K562 (cell line): ENCODE data around the gene CCDC77. TPM values are rescaled to one million over a fixed set of nuclear protein-coding genes. Genes with fewer than 3 reads are reported as not detected.

Experiments
- ATAC-seq: fragments of 200-7000 bp; cut with Tn5 transposase; 3 replicates; pipeline ENCODE4 v1.9.1; 2020; ENCODE audit warnings: moderate library complexity
- BruUV-seq: library from RNA; stranded (reverse); fragments of 400-500 nt; replicated peaks from 2 replicates; lab custom pipeline; 2021; lab: Mats Ljungman, UMichigan
- CTCF ChIA-PET: fragments of 300-600 bp; formaldehyde crosslinking; extraction: SDS; loops from one replicate; lab custom pipeline; 2021; ENCODE audit warnings: low intra/inter-chr PET ratio; lab: Yijun Ruan, JAX
- POLR2A ChIA-PET: fragments of 300-600, 350-650 bp; sonication (Branson Sonifier 250); formaldehyde crosslinking; extraction: SDS; loops from one replicate; lab custom pipeline; 2021; ENCODE audit warnings: antibody characterized with exemption, inconsistent platforms; lab: Yijun Ruan, JAX
- DNase-seq, 4 experiments: peaks; one replicate each; pipeline versions ENCODE4 v3.0.0 to v3.0.0-alpha.2; 2011 to 2018; ENCODE audit warnings: low spot score in 3 of 4, mixed read lengths in 3 of 4; ENCODE audit errors: extremely low read depth in 1 of 4
- FAIRE-seq: peaks from 2 replicates; lab custom pipeline; 2011; peaks lifted over from hg19 to GRCh38; lab: Jason Lieb, UNC
- H2AFZ ChIP-seq: 2 replicates; pipeline ENCODE4 v1.6.0; 2011; ENCODE audit warnings: low read depth, low read length, control low read depth, inconsistent platforms
- H3K27ac ChIP-seq: fragments of 200-600 bp; 3 replicates; pipeline ENCODE4 v1.8.0; 2011; ENCODE audit warnings: low read depth, mild to moderate bottlenecking, control low read depth, inconsistent platforms, low read length, moderate library complexity, mixed read lengths; ENCODE audit errors: extremely low read depth
- H3K27me3 ChIP-seq, 2 experiments: fragments of 300-600 bp in 1 of 2; 2 replicates in 1 of 2; 3 replicates in 1 of 2; pipeline versions ENCODE4 v1.6.0 to v1.8.0; 2011; ENCODE audit warnings: inconsistent platforms in 2 of 2, low read length in 2 of 2, mild to moderate bottlenecking in 1 of 2, mixed read lengths in 1 of 2, moderate library complexity in 1 of 2; ENCODE audit not compliant: control insufficient read depth in 2 of 2, insufficient read depth in 2 of 2
- H3K36me3 ChIP-seq: fragments of 300-600 bp; 3 replicates; pipeline ENCODE4 v1.8.0; 2011; ENCODE audit warnings: mild to moderate bottlenecking, low read length, inconsistent platforms; ENCODE audit not compliant: control insufficient read depth, insufficient read depth
- H3K4me1 ChIP-seq, 2 experiments: fragments of 200-600 bp in 1 of 2; replicated peaks in 1 of 2; 2 replicates in 1 of 2; 3 replicates in 1 of 2; pipeline versions ENCODE4 v1.5.1 to v1.8.0; 2011; ENCODE audit warnings: inconsistent platforms in 2 of 2, low read length in 2 of 2, mild to moderate bottlenecking in 1 of 2, mixed read lengths in 1 of 2, moderate library complexity in 1 of 2; ENCODE audit not compliant: control insufficient read depth in 2 of 2, insufficient read depth in 2 of 2
- H3K4me2 ChIP-seq: 2 replicates; pipeline ENCODE4 v1.6.1; 2011; ENCODE audit warnings: low read length, control low read depth, inconsistent platforms, mixed read lengths; ENCODE audit not compliant: insufficient read depth
- H3K4me3 ChIP-seq: fragments of 200-600 bp; sonication (generic), shearing (Covaris generic); 2 replicates; pipeline ENCODE4 v1.5.1; 2016; ENCODE audit warnings: control low read depth, inconsistent platforms
- H3K79me2 ChIP-seq: fragments of 200-600 bp; 3 replicates; pipeline ENCODE4 v1.8.0; 2011; ENCODE audit warnings: low read length, inconsistent platforms; ENCODE audit not compliant: control insufficient read depth, insufficient read depth
- H3K9ac ChIP-seq, 2 experiments: 2 replicates each; pipeline versions ENCODE4 v1.6.0 to v1.6.1; 2011; ENCODE audit warnings: low read depth in 2 of 2, low read length in 2 of 2, control low read depth in 1 of 2, inconsistent platforms in 1 of 2, mild to moderate bottlenecking in 1 of 2, mixed read lengths in 1 of 2; ENCODE audit not compliant: insufficient read depth in 1 of 2
- H3K9me1 ChIP-seq: one replicate; pipeline ENCODE4 v1.6.0; 2011; ENCODE audit warnings: inconsistent platforms, mild to moderate bottlenecking, low read length, moderate library complexity; ENCODE audit not compliant: control insufficient read depth, insufficient read depth
- H3K9me3 ChIP-seq: replicated peaks from 2 replicates; pipeline ENCODE4 v1.5.1; 2011; ENCODE audit warnings: low read depth, low read length, inconsistent platforms; ENCODE audit not compliant: control insufficient read depth, insufficient read depth
- H4K20me1 ChIP-seq: replicated peaks from 2 replicates; pipeline ENCODE4 v1.6.1; 2011; ENCODE audit warnings: low read length, inconsistent platforms, mixed read lengths; ENCODE audit not compliant: control insufficient read depth, insufficient read depth
- FOXJ2 ChIP-seq: fragments of 200-800 bp; sonication (Bioruptor generic); IDR thresholded peaks from 2 replicates; pipeline ENCODE4 v1.6.1; 2016; ENCODE audit warnings: missing genetic modification characterization, missing compliant biosample characterization
- HDAC2 ChIP-seq: fragments of 450-650 bp; IDR thresholded peaks from 2 replicates; pipeline ENCODE4 v1.6.1; 2016; ENCODE audit warnings: mild to moderate bottlenecking
- TAF7 ChIP-seq: fragments of 450-650 bp; IDR thresholded peaks from 2 replicates; pipeline ENCODE4 v1.6.1; 2016; ENCODE audit warnings: missing genetic modification characterization, missing compliant biosample characterization
- ZNF274 ChIP-seq: IDR thresholded peaks from 2 replicates; pipeline ENCODE4 v1.6.1; 2011; ENCODE audit warnings: low read depth, mild to moderate bottlenecking, low read length, moderate library complexity, borderline replicate concordance
- ZNF699 ChIP-seq: fragments of 250-450 bp; sonication (Bioruptor Pico); IDR thresholded peaks from 2 replicates; pipeline ENCODE4 v1.8.0; 2021; ENCODE audit warnings: mild to moderate bottlenecking, moderate library complexity; ENCODE audit not compliant: insufficient replicate concordance
- WGBS: fragments of 100-300 bp; shearing (Covaris generic); methylation state at CpG from one replicate; pipeline ENCODE4 v1.1.6; 2016; ENCODE audit warnings: low coverage, mixed read lengths; ENCODE audit not compliant: insufficient coverage; ENCODE audit errors: missing lambda C conversion rate; 5-methylcytosine and 5-hydroxymethylcytosine counted together
- in situ Hi-C: fragments of 300-500 bp; cut with MboI; formaldehyde crosslinking; loops from 4 replicates; pipeline ENCODE4 v1.15.0; 2018; ENCODE audit warnings: inconsistent platforms, mixed read lengths
- intact Hi-C: fragments of 100-400 bp; cut with micrococcal nuclease; formaldehyde crosslinking; loops from 2 replicates; pipeline ENCODE4 v1.14.2; 2022
- polyA plus RNA-seq, 8 experiments: library from polyadenylated mRNA; depleted of rRNA in 4 of 8; stranded (reverse) in 5 of 8; unstranded in 3 of 8; fragments of >200 nt; fragmentation: Nextera tagmentation in 2 of 8; fragmentation: Illumina TruSeq in 1 of 8; extraction: Ambion mirVana in 2 of 8; extraction: Trizol in 1 of 8; gene quantifications; 2 replicates each; pipeline versions ENCODE4 v1.2.1 to v1.2.3, GENCODE V29; 2011 to 2014; ENCODE audit warnings: inconsistent platforms in 1 of 8, missing spikeins in 1 of 8
- total RNA-seq, 7 experiments: library from RNA; depleted of rRNA in 6 of 7; stranded (reverse); fragments of >200 nt in 6 of 7; fragmentation: Illumina TruSeq in 2 of 7; extraction: Trizol in 2 of 7; gene quantifications; 2 replicates each; pipeline versions ENCODE4 v1.2.1 to v1.2.3, GENCODE V29; 2011 to 2021; ENCODE audit warnings: low replicate concordance in 1 of 7
- TF ChIP-seq, protein P1 (sequence below): fragments of 450-650 bp; IDR thresholded peaks from 2 replicates; pipeline ENCODE4 v1.6.1; 2016; ENCODE audit warnings: antibody characterized with exemption
- TF ChIP-seq, protein P2 (sequence below): fragments of 450-650 bp; IDR thresholded peaks from 2 replicates; pipeline ENCODE4 v1.7.1; 2018; ENCODE audit warnings: mild to moderate bottlenecking, low read depth; ENCODE audit not compliant: partially characterized antibody
- TF ChIP-seq, protein P3 (sequence below), 2 experiments: fragments of 450-650 bp; IDR thresholded peaks; 2 replicates each; pipeline ENCODE4 v1.6.1; 2016
- TF ChIP-seq, protein P4 (sequence below): sonication (generic); formaldehyde crosslinking; IDR thresholded peaks from 2 replicates; pipeline ENCODE4 v1.8.1; 2023; ENCODE audit warnings: mild to moderate bottlenecking, missing genetic modification reagents

Gene CCDC77
- total and polyA plus RNA-seq, 9 of the 15 experiments (the other 6 are each of a cell fraction or from before 2014, with no cell fraction given): 10.5 to 26.5 (median 17.8) TPM

DNA sequence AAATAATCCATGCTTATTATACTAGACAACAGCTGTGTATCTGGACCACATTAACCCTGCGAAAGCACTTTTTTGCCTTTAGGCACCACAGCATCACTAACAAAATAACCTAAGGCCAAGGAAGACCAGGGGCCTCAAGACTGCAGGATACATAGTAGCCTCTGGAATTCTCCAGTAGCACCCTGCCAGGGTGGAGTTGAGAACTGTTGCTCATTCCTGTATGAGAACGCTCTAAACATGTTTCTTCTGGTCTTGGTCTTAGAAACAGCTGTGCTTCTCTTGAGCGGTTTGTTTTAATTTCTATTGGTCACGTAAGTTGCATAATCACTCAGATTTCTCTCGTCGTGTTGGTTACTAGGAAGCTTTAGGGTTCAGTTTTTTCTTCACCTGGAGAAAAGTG is 66.1 kb downstream of the CCDC77 start:
- no peaks in the 10 kb centered on the region for H3K36me3 ChIP-seq
- no peaks in the 10 kb centered on the region for H3K9me1 ChIP-seq
- no peak for DNase-seq
- no peak overlapping the region for H3K4me2 ChIP-seq
- FAIRE-seq: no peak
- POLR2A ChIA-PET: no interaction called here
- TF ChIP-seq ZNF699 (CRISPR knock-in tag) (no peak), HDAC2 (no peak), TAF7 (tag) (no peak), ZNF274 (no peak), FOXJ2 (no peak)
- TF ChIP-seq, protein P1, sequence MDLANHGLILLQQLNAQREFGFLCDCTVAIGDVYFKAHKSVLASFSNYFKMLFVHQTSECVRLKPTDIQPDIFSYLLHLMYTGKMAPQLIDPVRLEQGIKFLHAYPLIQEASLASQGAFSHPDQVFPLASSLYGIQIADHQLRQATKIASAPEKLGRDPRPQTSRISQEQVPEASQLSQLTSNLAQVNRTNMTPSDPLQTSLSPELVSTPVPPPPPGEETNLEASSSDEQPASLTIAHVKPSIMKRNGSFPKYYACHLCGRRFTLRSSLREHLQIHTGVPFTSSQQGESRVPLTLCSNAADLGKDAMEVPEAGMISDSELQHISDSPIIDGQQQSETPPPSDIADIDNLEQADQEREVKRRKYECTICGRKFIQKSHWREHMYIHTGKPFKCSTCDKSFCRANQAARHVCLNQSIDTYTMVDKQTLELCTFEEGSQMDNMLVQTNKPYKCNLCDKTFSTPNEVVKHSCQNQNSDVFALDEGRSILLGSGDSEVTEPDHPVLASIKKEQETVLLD: no peak
- TF ChIP-seq, protein P2, sequence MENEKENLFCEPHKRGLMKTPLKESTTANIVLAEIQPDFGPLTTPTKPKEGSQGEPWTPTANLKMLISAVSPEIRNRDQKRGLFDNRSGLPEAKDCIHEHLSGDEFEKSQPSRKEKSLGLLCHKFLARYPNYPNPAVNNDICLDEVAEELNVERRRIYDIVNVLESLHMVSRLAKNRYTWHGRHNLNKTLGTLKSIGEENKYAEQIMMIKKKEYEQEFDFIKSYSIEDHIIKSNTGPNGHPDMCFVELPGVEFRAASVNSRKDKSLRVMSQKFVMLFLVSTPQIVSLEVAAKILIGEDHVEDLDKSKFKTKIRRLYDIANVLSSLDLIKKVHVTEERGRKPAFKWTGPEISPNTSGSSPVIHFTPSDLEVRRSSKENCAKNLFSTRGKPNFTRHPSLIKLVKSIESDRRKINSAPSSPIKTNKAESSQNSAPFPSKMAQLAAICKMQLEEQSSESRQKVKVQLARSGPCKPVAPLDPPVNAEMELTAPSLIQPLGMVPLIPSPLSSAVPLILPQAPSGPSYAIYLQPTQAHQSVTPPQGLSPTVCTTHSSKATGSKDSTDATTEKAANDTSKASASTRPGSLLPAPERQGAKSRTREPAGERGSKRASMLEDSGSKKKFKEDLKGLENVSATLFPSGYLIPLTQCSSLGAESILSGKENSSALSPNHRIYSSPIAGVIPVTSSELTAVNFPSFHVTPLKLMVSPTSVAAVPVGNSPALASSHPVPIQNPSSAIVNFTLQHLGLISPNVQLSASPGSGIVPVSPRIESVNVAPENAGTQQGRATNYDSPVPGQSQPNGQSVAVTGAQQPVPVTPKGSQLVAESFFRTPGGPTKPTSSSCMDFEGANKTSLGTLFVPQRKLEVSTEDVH: no peak
- TF ChIP-seq, protein P3, sequence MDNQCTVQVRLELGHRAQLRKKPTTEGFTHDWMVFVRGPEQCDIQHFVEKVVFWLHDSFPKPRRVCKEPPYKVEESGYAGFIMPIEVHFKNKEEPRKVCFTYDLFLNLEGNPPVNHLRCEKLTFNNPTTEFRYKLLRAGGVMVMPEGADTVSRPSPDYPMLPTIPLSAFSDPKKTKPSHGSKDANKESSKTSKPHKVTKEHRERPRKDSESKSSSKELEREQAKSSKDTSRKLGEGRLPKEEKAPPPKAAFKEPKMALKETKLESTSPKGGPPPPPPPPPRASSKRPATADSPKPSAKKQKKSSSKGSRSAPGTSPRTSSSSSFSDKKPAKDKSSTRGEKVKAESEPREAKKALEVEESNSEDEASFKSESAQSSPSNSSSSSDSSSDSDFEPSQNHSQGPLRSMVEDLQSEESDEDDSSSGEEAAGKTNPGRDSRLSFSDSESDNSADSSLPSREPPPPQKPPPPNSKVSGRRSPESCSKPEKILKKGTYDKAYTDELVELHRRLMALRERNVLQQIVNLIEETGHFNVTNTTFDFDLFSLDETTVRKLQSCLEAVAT (IDR thresholded peaks at IDR 0.05): no peak
- TF ChIP-seq, protein P4, sequence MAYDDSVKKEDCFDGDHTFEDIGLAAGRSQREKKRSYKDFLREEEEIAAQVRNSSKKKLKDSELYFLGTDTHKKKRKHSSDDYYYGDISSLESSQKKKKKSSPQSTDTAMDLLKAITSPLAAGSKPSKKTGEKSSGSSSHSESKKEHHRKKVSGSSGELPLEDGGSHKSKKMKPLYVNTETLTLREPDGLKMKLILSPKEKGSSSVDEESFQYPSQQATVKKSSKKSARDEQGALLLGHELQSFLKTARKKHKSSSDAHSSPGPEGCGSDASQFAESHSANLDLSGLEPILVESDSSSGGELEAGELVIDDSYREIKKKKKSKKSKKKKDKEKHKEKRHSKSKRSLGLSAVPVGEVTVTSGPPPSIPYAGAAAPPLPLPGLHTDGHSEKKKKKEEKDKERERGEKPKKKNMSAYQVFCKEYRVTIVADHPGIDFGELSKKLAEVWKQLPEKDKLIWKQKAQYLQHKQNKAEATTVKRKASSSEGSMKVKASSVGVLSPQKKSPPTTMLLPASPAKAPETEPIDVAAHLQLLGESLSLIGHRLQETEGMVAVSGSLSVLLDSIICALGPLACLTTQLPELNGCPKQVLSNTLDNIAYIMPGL (CRISPR knock-in tag): no peak
- TF ChIP-seq, all 486 proteins: peak for 0
- Histone ChIP-seq H3K4me1 (no peaks in the 10 kb centered on the region; a peak in 1 of 5 replicates), H2AFZ (no peak overlapping the region), H3K27me3 (peaks cover 10 to 39% of the 10 kb centered on the region in 2 experiments; a peak in 4 of 5 replicates), H3K9me3 (no peaks in the 10 kb centered on the region), H3K4me3 (no peak overlapping the region), H4K20me1 (no peaks in the 10 kb centered on the region), H3K79me2 (no peaks in the 10 kb centered on the region), H3K27ac (no peak overlapping the region), H3K9ac (no peak overlapping the region)
- CTCF ChIA-PET: no interaction called here
- WGBS: 23% methylated on average over 6 of the region's 6 CpGs
- no TSS peak for BruUV-seq
- intact Hi-C loops (no loop called here), in situ Hi-C loops (no loop called here)
- no peak for ATAC-seq
